RCC 7860 (cell line): ENCODE measurements around the gene EDAR.

Experiments
- DNase-seq: peaks from one replicate; pipeline ENCODE4 v3.0.0-alpha.2; 2015; ENCODE audit warnings: low spot score
- FAIRE-seq: peaks from 2 replicates; lab custom pipeline; 2012; peaks lifted over from hg19 to GRCh38; lab: Jason Lieb, UNC

Gene EDAR

DNA sequence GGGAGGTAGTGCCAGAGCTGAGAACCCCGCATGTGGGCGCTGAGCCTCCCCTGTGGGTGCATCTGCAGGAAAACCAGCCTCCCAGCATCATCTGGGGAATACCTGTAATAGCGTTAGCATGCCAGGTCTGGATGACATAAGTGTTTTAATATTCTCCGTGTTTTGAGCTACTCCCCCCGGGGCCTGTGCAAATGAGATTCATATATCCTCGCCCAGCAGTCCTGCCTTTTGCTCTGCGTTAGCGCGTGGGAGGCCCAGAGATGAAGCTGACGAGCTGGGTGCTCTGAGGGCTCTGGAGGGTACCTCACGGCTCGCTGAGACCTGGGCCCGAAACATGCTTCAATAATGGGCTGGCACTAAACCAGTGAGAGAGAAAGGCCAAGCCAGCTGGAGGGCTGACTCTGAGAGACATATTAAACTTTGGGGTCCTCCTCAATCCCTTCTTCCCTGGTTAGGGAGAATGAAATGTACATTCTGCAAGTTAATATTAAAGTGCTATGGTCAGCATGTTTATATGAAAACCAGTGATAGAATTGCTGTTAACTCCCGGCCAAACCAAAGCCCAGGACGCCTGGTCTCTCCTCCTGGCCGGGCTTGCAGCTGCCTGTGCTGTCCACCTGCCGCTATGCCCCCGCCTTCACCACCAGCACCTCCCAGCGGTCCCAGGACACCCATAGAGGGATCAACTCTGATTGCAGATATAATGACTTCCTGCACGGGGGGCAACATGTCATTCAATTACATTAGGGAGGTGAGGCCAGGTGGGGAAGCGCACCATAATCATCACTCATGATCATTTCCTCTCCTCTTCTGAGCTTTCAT, 77.0 kb downstream of the EDAR start:
- FAIRE-seq: no peak
- DNase-seq: no peak

DNA sequence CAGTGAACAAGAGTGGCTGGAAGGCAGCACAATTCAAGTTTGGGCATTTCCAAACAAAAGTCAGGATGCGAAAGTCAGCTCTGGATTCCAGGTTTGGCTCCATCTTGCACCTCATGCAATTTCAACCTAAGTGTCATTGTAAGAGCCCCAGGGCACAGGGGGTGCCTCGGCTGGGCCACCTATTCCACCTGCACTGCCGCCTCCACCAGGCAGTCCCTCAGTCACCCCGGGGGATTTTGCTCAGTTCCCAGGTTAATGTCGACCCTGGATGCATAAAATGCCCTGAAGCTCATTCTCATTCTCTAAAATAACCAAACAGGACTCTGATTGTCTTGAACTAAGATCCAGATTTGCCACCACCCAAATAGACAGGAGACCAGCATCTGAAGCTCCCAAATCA, 77.6 kb downstream of the EDAR start:
- DNase-seq: no peak

DNA sequence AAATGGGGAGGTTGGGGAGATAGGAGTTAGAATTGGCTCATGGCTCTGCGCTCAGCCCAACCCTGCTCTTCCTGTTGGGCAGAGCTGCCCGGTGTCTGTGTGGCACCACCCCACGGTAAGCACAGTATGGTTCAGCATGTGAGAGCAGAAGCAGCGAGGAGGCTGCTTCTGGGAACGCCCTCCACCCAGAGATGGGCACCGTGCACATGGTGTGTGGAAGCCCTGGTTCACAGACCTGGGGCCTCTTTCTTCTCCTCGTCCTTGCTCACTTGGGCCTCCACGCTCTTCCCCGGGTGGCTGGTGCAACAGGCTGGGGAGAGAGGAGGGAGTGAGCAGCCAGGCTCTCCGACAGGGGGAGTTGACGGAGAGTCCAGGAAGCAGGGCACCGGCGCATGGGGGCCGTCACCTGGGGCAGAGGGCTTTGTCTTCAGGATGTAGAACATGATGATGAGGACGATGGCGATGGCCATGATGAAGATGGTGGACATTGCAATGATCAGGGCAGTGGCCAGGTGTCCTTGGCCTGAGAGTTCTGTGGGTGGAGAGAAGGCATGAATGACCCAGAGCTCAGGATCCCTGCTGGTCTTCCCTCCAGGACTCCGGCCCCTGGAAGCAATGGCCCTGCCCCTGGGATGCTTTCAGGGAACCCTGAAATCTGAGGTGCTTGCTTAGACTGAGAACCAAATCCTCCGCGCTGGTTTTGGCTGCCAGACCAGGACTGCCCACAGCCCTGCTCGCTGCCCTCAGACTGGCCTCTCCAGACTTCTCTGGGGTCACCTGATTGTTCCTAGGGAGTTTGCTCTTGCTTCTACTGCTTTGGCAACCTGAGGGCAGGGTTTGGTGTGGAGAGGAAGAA, 78.3 kb downstream of the EDAR start:
- FAIRE-seq: no peak

More for the DNA sequence above, 77.6 kb downstream of the EDAR start:
- FAIRE-seq: no peak

DNA sequence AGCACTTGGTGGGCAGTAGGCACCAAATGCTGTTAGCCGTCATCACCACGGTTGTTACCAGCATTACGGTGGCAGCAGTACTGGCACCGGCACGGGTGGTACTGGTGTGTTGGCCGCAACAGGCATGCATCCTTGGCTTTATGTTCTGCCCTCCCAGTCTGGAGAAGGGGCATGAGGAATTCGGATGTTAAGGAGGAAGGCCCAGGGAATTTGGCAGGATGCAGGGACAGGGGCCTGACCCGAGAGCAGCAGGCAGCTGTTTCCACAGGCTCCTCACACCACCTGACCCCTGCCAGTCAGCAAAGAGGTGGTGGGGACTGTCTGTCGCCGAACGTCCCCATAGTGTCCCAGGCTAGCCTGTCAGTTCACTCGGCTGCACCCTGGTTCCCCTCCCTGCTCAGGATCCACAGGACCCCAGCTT, 79.0 kb downstream of the EDAR start:
- DNase-seq (no peak), FAIRE-seq (no peak)

More for the DNA sequence above, 78.3 kb downstream of the EDAR start:
- DNase-seq: no peak

DNA sequence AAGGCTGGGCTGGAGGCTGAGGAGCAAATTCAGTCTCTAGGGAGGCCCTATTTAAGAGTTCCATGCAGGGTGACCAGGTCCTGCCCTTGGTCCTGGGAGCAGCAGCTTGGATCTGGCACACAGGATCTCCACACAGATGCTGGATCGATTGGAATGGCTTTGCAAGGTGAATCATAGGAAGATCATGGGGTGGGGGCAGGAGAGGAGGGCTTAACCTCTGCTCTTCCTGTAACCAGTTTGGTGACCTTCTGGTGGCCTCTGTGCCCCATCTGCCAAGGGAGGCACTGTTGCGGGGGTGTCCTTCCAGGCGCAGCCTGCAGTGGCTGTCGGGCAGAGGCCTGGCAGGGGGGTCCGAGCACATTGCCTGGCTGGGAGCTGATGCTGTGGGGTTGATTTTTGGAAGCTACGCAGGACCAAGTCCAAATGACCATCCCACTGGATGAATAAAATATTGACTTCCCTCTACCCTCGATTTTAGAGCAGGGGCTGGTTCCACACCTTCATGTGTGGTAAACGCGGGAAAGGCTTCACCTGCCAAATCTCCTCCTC, 79.7 kb downstream of the EDAR start:
- FAIRE-seq (no peak), DNase-seq (no peak)

DNA sequence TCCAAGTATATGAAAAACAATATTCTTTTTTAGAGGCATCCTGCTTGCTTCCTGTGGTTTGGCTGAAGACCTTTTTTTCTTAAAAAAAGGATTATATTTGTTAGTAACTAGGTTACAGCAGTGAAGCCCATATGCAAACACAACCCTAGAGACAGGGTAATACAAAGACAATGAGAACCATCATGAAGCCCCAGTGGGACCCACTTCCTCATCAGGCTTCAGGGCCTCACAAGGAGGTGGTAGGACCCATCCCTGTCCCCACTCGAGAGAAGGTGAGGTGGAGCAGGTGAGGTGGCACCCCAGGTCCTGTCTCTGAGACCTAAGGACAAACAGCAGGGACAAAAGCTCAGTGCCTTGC, 80.3 kb downstream of the EDAR start:
- DNase-seq (no peak), FAIRE-seq (no peak)

DNA sequence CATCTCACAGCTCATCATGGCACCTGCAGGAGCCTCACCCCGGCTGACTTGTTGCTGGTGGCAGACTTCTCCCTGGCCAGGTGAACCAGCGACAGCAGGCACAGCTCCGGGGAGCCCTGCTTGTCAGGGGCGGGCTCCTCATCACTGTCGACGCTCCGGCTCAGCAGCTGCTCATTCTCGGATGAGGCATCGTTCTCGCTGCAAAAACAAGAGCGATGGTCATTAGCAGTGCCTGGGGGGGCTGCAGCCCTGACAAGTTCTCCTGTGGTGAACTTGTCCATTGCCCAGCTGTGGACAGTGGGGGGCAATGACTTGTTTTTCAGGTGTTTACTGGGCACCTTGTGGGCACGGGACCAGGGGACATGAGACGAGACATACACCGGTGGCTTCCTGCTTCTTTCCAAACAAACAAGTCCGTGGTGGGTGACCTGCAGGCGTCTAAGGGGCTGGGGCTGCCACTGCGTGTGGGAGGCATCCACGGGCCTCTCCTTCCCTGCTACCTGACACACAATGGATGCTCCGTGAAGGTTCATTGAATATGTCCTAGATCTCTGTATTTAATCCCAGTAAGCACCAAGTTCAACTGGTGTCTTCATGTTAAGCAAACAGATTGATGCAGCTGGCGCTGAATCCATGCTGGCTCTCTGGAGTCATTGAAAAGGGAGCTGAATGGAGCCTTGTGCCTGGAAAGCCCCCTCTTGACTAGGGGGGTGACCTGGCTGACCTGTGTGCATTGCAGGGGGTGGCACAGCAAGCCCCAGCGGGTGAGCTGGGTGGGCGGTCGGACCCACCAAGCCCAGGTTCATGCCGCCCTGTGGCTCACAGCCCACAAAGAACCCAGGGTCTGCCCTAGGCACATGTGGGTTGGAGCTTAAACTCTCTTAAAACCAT, 81.0 kb downstream of the EDAR start:
- DNase-seq: no peak
- no peak for FAIRE-seq

DNA sequence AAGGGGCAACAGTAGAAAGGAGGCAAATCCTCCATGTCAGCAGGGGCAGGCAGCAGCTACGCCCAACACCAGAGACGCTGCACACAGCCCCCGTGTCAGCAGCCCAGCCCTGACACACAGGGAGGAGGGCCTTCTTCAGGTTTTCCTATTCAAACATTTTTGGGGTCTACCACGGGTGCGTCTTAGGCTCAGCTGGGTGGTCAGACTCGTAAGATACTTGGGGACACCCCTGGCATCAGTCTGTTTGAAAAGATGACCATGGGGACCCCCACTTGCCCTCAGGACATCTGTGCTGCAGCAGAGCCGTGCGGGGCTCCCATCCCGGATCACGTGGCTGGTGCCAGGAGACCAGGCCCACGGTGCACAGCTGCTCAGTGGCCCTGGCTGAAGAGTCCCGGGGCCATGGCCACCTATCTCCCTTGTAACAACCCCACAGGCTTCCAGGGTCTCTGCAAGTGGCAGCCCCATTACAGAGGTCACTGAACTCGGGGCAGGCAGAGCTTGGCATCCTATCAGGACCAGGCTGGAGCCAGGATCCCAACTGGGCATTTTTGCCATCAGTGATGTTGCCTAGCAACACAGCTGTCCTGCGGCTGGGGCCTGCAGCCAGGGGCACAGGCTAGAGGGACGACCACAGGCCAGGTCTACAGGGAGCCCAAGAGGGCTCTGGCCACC, 82.5 kb downstream of the EDAR start:
- FAIRE-seq (no peak), DNase-seq (no peak)

DNA sequence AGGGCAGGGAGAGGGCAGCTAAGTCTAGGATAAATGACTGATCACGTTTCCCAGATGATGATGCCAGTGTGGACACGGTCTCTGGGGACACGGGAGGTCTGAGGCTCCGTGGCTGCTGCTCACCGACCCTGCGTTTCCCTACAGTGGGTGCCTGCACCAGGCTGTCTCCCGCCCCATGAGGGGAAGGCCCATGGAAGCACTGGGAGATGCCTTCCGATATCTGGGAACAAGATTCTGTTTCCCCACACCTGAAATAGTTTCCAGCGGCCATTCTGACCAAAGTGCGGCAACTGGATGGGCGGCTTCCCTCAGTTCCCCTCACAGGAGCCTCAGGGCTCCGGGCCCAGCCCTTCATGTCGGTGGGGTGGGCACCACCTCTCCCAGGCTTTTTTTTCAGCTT, 83.1 kb downstream of the EDAR start:
- FAIRE-seq (no peak), DNase-seq (no peak)

DNA sequence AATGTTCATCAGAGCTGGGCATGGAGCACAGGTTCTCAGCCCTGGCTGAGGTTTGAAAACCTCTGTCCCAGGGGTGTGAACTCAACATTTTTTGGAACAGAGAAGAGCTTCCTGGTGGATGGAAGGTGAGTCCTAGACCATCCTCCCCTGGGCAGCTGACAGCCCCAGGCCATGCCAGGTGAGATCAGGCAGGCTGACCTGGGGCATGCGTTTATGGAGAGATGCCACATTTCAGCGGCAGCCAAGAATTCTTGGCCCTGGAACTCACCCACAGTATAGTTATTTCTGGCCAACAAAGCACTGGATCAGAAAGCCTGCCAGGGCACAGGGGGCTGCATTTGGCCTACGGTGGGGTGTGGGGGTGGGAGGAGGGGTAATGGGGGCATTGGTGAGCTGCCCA, 83.8 kb downstream of the EDAR start:
- FAIRE-seq: no peak

DNA sequence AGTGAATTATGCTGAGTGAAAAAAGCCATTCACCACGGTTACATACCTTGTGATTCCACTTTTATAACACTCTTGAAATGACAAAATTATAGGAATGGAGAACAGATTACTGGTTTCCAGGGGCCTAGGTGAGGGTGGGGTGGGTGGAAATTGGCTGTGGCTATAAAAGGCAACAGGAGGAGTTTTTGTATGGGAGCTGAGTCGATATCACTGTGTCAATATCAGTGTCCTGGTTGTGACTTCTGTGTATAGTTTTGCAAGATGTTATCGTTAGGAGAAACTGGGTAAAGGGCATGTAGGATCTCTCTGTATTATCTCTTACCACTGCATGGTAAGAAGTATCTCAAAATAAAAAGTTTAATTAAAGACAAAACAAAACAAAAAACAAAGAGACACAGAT, 84.3 kb downstream of the EDAR start:
- FAIRE-seq (no peak), DNase-seq (no peak)

More for the DNA sequence above, 83.8 kb downstream of the EDAR start:
- DNase-seq: no peak

DNA sequence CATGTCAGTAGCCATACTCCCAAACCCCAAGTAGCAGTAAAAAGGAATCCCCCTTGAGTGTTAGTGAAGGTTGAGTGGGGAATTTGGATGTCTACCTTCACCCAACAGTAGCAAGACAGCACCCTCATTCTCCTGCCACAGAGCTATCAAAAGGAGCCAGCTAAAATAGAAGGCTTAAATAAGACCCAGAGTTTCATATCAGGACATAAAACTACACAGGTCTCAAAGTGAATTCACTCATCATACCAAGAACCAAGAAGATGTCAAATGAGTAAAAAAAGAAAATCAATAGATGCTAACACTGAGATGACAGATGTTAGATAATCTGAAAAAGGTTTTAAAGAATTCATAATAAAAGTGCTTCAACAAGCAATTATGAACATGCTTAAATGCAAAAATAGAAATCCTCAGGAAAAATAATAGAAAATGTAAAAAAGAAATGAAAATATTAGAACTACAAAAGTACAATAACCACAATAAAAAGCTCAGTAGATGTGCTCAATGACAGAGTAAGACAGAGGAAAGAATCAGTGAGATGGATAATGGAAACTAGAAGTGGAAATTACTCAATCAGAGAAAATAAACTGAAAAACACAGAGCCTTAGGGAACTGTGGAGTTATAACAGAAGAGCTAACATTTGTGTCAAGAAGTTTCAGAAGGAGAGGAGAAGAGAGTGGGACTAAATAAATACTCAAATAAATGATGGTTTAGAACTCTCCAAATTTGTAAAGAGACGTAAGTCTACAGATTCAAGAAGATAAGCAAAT, 90.5 kb downstream of the EDAR start:
- FAIRE-seq: no peak
- DNase-seq: no peak

DNA sequence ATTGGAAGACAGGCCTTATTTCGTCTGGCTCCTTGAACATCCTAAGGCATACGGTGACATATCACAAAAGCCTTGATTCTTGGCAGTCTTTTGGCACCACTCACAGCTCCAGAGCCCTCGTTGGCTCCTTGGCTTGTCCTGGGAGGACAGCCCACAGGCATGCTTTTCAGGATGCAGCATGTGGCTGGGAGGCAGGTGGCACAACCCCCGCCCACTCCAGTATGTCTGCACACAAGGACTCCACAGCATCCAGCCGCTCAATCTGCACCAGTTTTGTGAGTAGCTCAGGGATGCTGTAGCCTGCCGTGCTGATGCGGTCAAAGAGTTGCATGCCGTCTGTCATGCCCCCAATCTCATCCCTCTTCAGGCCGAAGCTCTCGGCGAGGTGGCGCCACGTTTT, 92.3 kb downstream of the EDAR start:
- no peak for FAIRE-seq
- DNase-seq: no peak

DNA sequence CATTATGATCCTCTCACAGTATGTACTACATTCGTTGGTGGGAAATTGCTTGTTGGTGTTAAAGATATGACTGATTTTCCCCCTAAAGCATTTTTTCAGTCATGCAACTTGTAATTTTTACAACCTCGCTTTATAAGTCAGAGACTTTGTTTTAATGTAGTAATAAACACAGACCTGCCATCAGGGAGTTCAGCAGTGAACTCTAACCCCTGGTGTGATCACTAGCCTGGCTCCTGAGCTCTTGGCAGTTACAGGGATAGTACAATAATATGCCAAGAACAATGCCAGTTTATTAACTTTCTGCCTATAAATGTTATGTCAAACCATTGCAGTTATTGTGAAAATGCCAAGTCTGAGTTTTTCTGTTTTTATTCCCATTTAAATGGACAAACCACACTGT, 93.8 kb downstream of the EDAR start:
- FAIRE-seq (no peak), DNase-seq (no peak)

DNA sequence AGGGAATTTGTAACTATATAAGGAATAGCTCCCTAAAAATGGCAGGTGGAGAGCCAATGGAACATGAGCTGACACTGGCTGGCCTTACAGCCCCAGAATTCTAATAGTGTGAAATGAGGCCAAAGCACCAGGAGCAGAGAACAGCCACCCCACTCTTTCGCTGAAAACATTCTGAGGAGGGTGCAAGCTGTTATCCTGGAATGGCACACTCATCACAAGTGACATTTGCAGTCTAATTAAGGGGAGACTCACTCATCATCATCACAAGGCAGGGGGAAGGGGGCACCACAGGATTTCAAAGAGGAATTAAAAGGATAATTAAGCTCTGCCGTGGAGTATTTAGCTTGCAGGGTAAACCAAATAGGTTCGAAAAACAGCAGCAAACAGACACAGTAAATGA, 94.3 kb downstream of the EDAR start:
- DNase-seq (no peak), FAIRE-seq (no peak)

DNA sequence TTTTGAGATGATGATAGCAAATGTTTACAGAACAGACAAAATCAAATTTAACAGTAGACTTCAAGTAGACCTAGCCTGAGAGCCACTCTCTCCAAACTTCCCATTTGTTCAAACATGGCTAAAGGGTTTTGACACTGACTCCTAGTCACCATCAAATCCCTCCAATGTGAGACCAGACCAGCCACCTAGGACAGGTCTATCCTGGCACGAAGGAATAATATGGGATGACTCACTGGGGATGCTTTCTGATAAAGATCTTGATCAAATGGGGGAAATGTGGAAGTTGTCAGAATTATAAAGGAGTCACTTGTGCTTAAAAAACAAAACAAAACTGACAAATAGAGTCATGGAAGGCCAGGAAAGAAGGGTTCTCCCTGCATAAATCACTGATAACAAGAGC, 95.7 kb downstream of the EDAR start:
- DNase-seq (no peak), FAIRE-seq (no peak)

DNA sequence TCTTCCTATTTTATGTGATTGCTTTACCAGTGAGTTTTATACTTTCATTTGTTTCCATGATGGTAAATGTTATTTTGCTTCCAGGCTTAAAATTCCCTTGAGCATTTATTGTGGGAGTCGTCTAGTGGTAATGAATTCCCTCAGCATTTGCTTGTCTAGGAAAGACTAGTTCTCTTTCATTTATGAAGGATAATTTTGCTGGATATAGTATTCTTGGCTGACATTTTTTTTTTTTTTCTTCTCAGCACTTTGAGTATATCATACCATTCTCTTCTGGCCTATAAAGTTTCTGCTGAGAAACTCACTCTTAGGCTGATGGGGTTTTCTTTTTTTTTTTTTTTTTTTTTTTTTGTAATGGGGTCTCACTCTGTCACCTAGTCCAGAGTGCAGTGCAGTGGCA, 99.1 kb downstream of the EDAR start:
- DNase-seq (no peak), FAIRE-seq (no peak)

DNA sequence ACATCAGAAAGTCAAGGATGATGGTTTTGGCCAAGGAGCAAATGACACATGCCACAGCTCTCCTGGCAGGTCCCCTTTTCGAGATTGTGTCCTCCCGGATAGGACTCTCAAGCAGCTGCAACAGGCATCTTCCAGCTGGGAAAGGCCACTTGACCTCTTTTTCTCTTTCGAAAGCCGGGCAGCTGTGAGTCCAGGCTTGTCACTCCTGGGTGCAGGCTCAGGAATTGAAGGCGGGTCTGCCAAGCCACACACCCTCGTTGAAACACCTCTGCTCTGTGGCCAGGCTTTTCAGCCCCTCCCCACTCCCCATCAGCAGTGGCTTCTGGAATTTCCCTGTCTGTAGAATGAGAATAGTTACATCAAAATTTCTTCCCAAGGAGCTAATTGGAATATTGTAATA, 104.4 kb downstream of the EDAR start:
- no peak for DNase-seq
- no peak for FAIRE-seq

DNA sequence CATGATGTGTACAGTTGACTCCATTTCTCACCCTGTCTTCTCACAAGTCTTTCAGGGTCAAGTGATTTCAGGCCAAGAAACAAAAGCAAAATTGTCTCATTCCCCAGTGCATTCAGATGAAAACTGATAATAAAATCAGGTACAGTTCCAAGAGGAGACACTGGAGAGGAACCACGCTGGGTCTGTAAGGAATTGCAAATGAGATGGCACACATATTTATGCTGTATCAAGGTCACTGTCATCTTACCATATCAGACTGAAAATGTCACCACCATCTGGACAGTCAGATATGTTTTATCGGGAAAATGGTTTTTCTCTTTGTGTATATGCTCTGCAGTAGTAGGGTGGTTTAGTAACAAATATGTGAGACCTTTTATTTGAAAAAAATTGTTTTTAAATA, 110.7 kb downstream of the EDAR start:
- DNase-seq (no peak), FAIRE-seq (no peak)

DNA sequence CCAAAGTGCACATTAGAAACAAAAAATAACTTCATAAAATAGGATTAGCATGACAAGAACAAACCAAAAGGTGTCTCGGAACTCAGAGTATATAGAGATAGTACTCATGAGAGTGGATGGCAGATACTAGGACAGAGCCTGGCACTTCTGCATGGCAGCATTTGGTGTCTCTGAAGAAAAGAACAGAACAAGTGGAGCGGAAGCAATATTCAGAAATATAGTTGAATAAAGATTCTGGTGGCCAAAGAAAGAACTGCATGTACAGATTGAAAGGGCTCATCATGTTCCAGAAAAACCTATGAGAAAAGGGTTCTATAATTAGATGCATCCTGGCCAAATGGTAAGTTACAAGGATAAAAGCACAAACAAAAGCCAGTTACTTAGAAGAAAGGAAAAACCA, 111.5 kb downstream of the EDAR start:
- DNase-seq (no peak), FAIRE-seq (no peak)
